Measurements from ENCODE around the gene COL11A1. TPM values are rescaled to one million over a fixed set of nuclear protein-coding genes. Genes with fewer than 3 reads are reported as not detected.
"Not testable (repeated sequence)": the region's sequence is repeated elsewhere in the genome, so short reads cannot be mapped to it uniquely, and the experiment has no call there.

The COL11A1 gene
- total and polyA plus RNA-seq, 2 of the 4 experiments (the other 2 are of a cell fraction), result 4.6 to 5.2 TPM

DNA sequence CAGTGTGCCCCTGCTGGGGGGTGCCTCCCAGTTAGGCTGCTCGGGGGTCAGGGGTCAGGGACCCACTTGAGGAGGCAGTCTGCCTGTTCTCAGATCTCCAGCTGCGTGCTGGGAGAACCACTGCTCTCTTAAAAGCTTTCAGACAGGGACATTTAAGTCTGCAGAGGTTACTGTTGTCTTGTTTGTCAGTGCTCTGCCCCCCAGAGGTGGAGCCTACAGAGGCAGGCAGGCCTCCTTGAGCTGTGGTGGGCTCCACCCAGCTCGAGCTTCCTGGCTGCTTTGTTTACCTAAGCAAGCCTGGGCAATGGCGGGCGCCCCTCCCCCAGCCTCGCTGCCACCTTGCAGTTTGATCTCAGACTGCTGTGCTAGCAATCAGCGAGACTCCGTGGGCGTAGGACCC, 175.0 kb downstream of the COL11A1 start:
- CTCF ChIA-PET; intact Hi-C loops (cut with micrococcal nuclease); DNase-seq; H2AK5ac ChIP-seq (ENCODE audit: low read depth, low read length); H2AK9ac ChIP-seq (replicated peaks; ENCODE audit: low read depth, low read length, poor library complexity); H4K91ac ChIP-seq (ENCODE audit: insufficient read depth, low read depth, low read length); H2AFZ ChIP-seq (replicated peaks; ENCODE audit: low read length, poor library complexity); H3K9me3 ChIP-seq (ENCODE audit: control insufficient read depth, insufficient read depth, low read length); H2BK5ac ChIP-seq (ENCODE audit: low read depth, low read length, poor library complexity, severe bottlenecking); H3K27ac ChIP-seq (ENCODE audit: insufficient read depth, low read length); H3K4me1 ChIP-seq (ENCODE audit: control insufficient read depth, insufficient read depth, low read length); H3K4me3 ChIP-seq (ENCODE audit: insufficient read depth, low read depth, low read length); H3K4me2 ChIP-seq (ENCODE audit: low read depth, low read length); H3K56ac ChIP-seq (ENCODE audit: extremely low read depth, insufficient read depth, low read length); H3K14ac ChIP-seq (replicated peaks; ENCODE audit: low read depth, low read length); H4K8ac ChIP-seq (ENCODE audit: low read depth in 2 of 2, low read length in 2 of 2); H4K5ac ChIP-seq (ENCODE audit: low read depth, low read length); H3K27me3 ChIP-seq (ENCODE audit: control insufficient read depth, insufficient read depth, low read length); H2BK20ac ChIP-seq (ENCODE audit: low read depth, low read length); BruUV-seq (replicated peaks); H3K9me1 ChIP-seq (ENCODE audit: insufficient read depth, low read length); H3K4ac ChIP-seq (ENCODE audit: low read depth, low read length); H3K9ac ChIP-seq (ENCODE audit: low read depth, low read length); ATAC-seq (ENCODE audit: low read depth); dilution Hi-C loops (cut with HindIII; ENCODE audit: low sequenced_read_pairs, unreplicated experiment); H3K36me3 ChIP-seq (ENCODE audit: control insufficient read depth, insufficient read depth, low read length); H3K18ac ChIP-seq (ENCODE audit: low read depth, low read length); H3K79me1 ChIP-seq (ENCODE audit: low read depth in 1 of 2, low read length in 2 of 2); H2BK120ac ChIP-seq (ENCODE audit: low read depth, low read length); in situ Hi-C loops (cut with MboI; ENCODE audit: low sequenced_read_pairs); H2BK15ac ChIP-seq (ENCODE audit: low read depth, low read length); H4K20me1 ChIP-seq (ENCODE audit: insufficient read depth, low read length); POLR2A ChIA-PET (ENCODE audit: unreplicated experiment); H3K23ac ChIP-seq (ENCODE audit: low read depth, low read length): not testable (repeated sequence)
- WGBS, 2 experiments (ENCODE audit: extremely low coverage in 2 of 2, insufficient read length in 1 of 2), result no CpG with 5 or more reads among the region's 9 CpGs

Measured in IMR-90 (cell line).